ENCODE results near the gene CNKSR2.

CNKSR2 gene

GRCh38 chrX:21683941-21684340 is 309.7 kb downstream of the CNKSR2 start:
- no peak for DNase-seq

- no peak for DNase-seq
Observed at GRCh38 chrX:21691512-21692018, 317.3 kb downstream of the CNKSR2 start.

GRCh38 chrX:21698272-21698671 is 324.1 kb downstream of the CNKSR2 start:
- DNase-seq = no peak

- DNase-seq = no peak
Observed at GRCh38 chrX:21699136-21699535, 324.9 kb downstream of the CNKSR2 start.

- no peak for DNase-seq
Observed at GRCh38 chrX:21700275-21700674, 326.1 kb downstream of the CNKSR2 start.

GRCh38 chrX:21700967-21701366 is 326.7 kb downstream of the CNKSR2 start:
- DNase-seq = no peak

- DNase-seq = no peak
Observed at GRCh38 chrX:21702725-21703124, 328.5 kb downstream of the CNKSR2 start.
